ENCODE results near the gene RDM1. TPM values are rescaled to one million over a fixed set of nuclear protein-coding genes. Genes with fewer than 3 reads are reported as not detected.
"Not testable (repeated sequence)": the region's sequence is repeated elsewhere in the genome, so short reads cannot be mapped to it uniquely, and the experiment has no call there.

The RDM1 gene
- polyA plus RNA-seq, 2 of the 4 experiments (the other 2 are of a cell fraction) = 4.3 to 4.6 TPM

DNA sequence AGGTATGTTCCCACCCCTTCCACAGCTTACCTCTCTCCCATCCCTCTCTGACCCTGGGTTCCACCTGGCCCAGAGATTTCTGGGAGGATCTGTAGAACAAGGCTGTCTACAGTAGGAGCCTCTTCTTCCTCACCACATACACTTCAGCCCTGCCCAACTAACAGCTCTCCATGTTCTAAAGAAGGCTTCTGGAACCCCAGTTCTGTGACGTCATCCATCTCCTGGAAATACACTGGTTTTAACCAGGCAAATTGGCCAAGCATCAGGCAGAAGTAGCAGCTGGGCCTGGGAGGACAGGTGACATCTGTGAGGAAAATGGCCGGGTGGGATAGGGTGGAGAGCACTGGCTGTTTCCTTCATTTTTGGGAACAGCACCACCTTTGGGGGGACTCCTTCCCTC is 13.0 kb upstream of the RDM1 start, which contains the start of gene LYZL6:
Gene LYZL6 (minus strand): TSS at position 177 of the 400 bp plus-strand sequence. CDS start 4,357 bp downstream, outside the sequence.
- no peak for DNase-seq (ENCODE audit: low read depth in 1 of 2, low spot score in 1 of 2)
- Histone ChIP-seq H3K4me1 (0 out of 3 replicates have a peak, but pooled peaks cover 4% of the 10 kb centered on the region), H3K9me3 (no peaks in the 10 kb centered on the region), H3K27ac (no peak within 1 kb of the TSS), H3K4me2 (no peak within 1 kb of the TSS), H3K4me3 (no peak within 1 kb of the TSS)
- ATAC-seq = no peak
- no peak for TF ChIP-seq ZC3H11A (IDR thresholded peaks at IDR 0.05)
- no peak for TF ChIP-seq JUNB (IDR thresholded peaks at IDR 0.05)
- no peak for TF ChIP-seq MYC (IDR thresholded peaks at IDR 0.05; ENCODE audit: borderline replicate concordance, low read length)
- TF ChIP-seq RARB (CRISPR knock-in tag; IDR thresholded peaks at IDR 0.05) = no peak
- TF ChIP-seq, protein P1, sequence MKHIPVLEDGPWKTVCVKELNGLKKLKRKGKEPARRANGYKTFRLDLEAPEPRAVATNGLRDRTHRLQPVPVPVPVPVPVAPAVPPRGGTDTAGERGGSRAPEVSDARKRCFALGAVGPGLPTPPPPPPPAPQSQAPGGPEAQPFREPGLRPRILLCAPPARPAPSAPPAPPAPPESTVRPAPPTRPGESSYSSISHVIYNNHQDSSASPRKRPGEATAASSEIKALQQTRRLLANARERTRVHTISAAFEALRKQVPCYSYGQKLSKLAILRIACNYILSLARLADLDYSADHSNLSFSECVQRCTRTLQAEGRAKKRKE (CRISPR knock-in tag; IDR thresholded peaks at IDR 0.05; ENCODE audit: low read depth) = no peak
- TF ChIP-seq TFCP2L1 (CRISPR knock-in tag; IDR thresholded peaks at IDR 0.05) = no peak
- CTCF ChIA-PET = interaction anchor here (0.6 to 1.9 kb wide), 5 partner anchors 10 to 540 kb away, joined by 3 to 7 read pairs (median 3); no protein-coding TSS in a partner anchor
- WGBS (ENCODE audit: missing lambda C conversion rate) = 23% methylated on average over 2 of the region's 2 CpGs
- FAIRE-seq = no peak
- POLR2A ChIA-PET = no interaction called here

DNA sequence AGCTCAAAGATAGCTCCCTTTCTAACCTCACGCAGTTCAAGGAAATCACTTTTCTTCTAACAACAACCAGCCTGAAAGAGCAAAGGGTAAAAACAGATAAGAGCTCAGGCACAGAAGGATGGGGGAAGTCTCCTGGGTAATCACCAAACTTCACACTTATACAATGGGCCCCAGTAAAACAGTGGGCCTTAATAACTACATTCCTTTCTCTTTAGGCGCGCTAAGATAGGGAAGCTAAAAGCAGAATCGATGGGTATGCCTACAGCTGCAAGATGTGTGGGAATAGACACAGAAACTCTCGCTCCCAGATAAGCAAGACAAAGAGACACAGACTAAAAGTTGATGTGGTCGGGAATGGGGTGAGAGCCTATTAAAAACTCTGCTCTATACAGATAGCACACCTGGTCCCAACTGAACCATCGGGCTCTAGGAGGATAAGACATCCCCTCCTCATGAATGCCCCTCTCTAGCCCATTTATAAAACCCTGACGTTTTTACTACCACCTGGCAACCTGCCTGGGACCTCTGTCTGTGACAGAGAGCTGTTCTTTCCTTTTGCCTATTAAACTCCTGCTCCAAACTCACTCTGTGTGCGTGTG is 12.1 kb upstream of the RDM1 start:
- Histone ChIP-seq H3K27ac (no peak overlapping the region), H3K4me1 (0 out of 3 replicates have a peak, but pooled peaks cover 4% of the 10 kb centered on the region), H3K9me3 (no peaks in the 10 kb centered on the region), H3K4me3 (no peak overlapping the region), H3K4me2 (no peak overlapping the region)
- ChIA-PET CTCF (interaction anchor here (0.6 to 1.9 kb wide), 7 partner anchors 9 to 540 kb away, joined by 3 to 7 read pairs (median 3); no protein-coding TSS in a partner anchor), POLR2A (no interaction called here)
- FAIRE-seq (no peak), ATAC-seq (no peak), DNase-seq (ENCODE audit: low read depth in 1 of 2, low spot score in 1 of 2) (no peak)
- no peak for TF ChIP-seq KDM5A (IDR thresholded peaks at IDR 0.05)
- no peak for TF ChIP-seq RAD21 (conservative IDR thresholded peaks at IDR 0.05 in 1 of 2, IDR thresholded peaks at IDR 0.05 in 1 of 2)
- no peak for TF ChIP-seq HOXB5 (CRISPR knock-in tag; IDR thresholded peaks at IDR 0.05)
- TF ChIP-seq NR3C1 (IDR thresholded peaks at IDR 0.05) = no peak
- TF ChIP-seq CBX2 (IDR thresholded peaks at IDR 0.05; ENCODE audit: borderline replicate concordance, low read depth) = no peak
- no peak for TF ChIP-seq TFCP2L1 (CRISPR knock-in tag; IDR thresholded peaks at IDR 0.05)
- TF ChIP-seq, protein P1 (CRISPR knock-in tag; IDR thresholded peaks at IDR 0.05; ENCODE audit: low read depth) = no peak
- no peak for TF ChIP-seq MAX (IDR thresholded peaks at IDR 0.05)
- TF ChIP-seq FOSB (CRISPR knock-in tag; IDR thresholded peaks at IDR 0.05) = no peak
- TF ChIP-seq EHF (CRISPR knock-in tag; IDR thresholded peaks at IDR 0.05) = no peak
- no peak for TF ChIP-seq HDAC2 (IDR thresholded peaks at IDR 0.05)
- TF ChIP-seq TP53 (CRISPR knock-in tag; IDR thresholded peaks at IDR 0.05) = no peak
- TF ChIP-seq ELK1 (IDR thresholded peaks at IDR 0.05; ENCODE audit: low read depth, low read length) = no peak
- TF ChIP-seq ZSCAN20 (CRISPR knock-in tag; IDR thresholded peaks at IDR 0.05) = no peak
- no peak for TF ChIP-seq HES2 (IDR thresholded peaks at IDR 0.05)
- TF ChIP-seq, protein P2, sequence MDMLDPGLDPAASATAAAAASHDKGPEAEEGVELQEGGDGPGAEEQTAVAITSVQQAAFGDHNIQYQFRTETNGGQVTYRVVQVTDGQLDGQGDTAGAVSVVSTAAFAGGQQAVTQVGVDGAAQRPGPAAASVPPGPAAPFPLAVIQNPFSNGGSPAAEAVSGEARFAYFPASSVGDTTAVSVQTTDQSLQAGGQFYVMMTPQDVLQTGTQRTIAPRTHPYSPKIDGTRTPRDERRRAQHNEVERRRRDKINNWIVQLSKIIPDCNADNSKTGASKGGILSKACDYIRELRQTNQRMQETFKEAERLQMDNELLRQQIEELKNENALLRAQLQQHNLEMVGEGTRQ (IDR thresholded peaks at IDR 0.05) = no peak
- WGBS (ENCODE audit: missing lambda C conversion rate) = 66% methylated on average over 9 of the region's 9 CpGs

GRCh38 chr17:35938492-35938891 is 7.9 kb upstream of the RDM1 start:
- FAIRE-seq; H3K4me1 ChIP-seq; POLR2A ChIA-PET; DNase-seq (ENCODE audit: low read depth in 1 of 2, low spot score in 1 of 2); H3K4me3 ChIP-seq; H3K9me3 ChIP-seq; H3K27ac ChIP-seq; H3K4me2 ChIP-seq; ATAC-seq: not testable (repeated sequence)
- 57% methylated on average over 3 of the region's 3 CpGs for WGBS (ENCODE audit: missing lambda C conversion rate)
- CTCF ChIA-PET = interaction anchor here (1.2 to 3.0 kb wide), 2 partner anchors 10 to 134 kb away, joined by 5 to 13 read pairs; no protein-coding TSS in a partner anchor

Data from A549 (cell line).